Spleen (tissue), 7 donors: ENCODE data around the gene SPIRE1.
"Not testable (repeated sequence)": the region's sequence is repeated elsewhere in the genome, so short reads cannot be mapped to it uniquely, and the experiment has no call there.

Source experiments
- CTCF ChIP-seq, 11 experiments: fragments of 200-600 bp in 7 of 11; fragments of 450-650 bp in 4 of 11; sonication (generic) in 4 of 11; IDR thresholded peaks in 8 of 11; conservative IDR thresholded peaks in 3 of 11; 1 replicate in 7 of 11; 2 replicates in 4 of 11; pipeline versions ENCODE4 v1.4.0 to v1.8.0; 2016 to 2021; ENCODE audit warnings: antibody characterized with exemption in 11 of 11, inconsistent platforms in 4 of 11, mild to moderate bottlenecking in 1 of 11
- POLR2AphosphoS5 ChIP-seq, 3 donors: sonication (generic); formaldehyde crosslinking; IDR thresholded peaks; one replicate each; pipeline ENCODE4 v1.5.1; 2017; ENCODE audit warnings: antibody characterized with exemption in 3 of 3
- donor health status: DM: no; HTN: no; CAD: no; lungs with moderate emphysema.
- donor health status: DM: no; HTN: no; CAD: no.
- donor health status: DM: no; HTN: no; CAD: no.

GRCh38 chr18:12551466-12551865, 106.4 kb downstream of the SPIRE1 start:
- TF ChIP-seq POLR2AphosphoS5 (IDR thresholded peaks at IDR 0.05); CTCF (IDR thresholded peaks at IDR 0.05 in 8 of 11, conservative IDR thresholded peaks at IDR 0.05 in 3 of 11): not testable (repeated sequence)
